ENCODE results near the gene PIGB. TPM values are rescaled to one million over a fixed set of nuclear protein-coding genes. Genes with fewer than 3 reads are reported as not detected.
"Not testable (repeated sequence)": the region's sequence is repeated elsewhere in the genome, so short reads cannot be mapped to it uniquely, and the experiment has no call there.

PIGB gene
- total RNA-seq, 2 experiments from 2014 or later, result 10.3 to 27.6 TPM

GRCh38 chr15:55279746-55280351 lies 39.2 kb upstream of the PIGB start:
- Histone ChIP-seq H4K20me1 (ENCODE audit: insufficient read depth, low read length) (no peaks in the 10 kb centered on the region), H3K36me3 (ENCODE audit: insufficient read depth, low read length) (no peaks in the 10 kb centered on the region), H3K4me1 (ENCODE audit: insufficient read depth, low read length, poor library complexity, severe bottlenecking) (peaks cover 7% of the 10 kb centered on the region), H3K9me2 (ENCODE audit: insufficient read depth, low read length) (no peaks in the 10 kb centered on the region), H2AFZ (ENCODE audit: low read length) (peak overlapping the region; percentile 49; the same call in 1 of the 2 replicates), H3K79me2 (ENCODE audit: insufficient read depth, low read depth, low read length) (no peaks in the 10 kb centered on the region), H3K9me3 (ENCODE audit: low read length) (no peaks in the 10 kb centered on the region), H3K4me3 (ENCODE audit: low read depth, low read length, poor library complexity, severe bottlenecking) (no peak overlapping the region), H3K4me2 (ENCODE audit: low read length) (peak overlapping the region; percentile 11; the same call in 1 of the 2 replicates), H3K27ac (ENCODE audit: low read depth, low read length, poor library complexity, severe bottlenecking) (no peak overlapping the region)
- no TSS peak for BruUV-seq (replicated peaks)
- CTCF ChIA-PET (ENCODE audit: unreplicated experiment), result no interaction called here
- intact Hi-C loops (cut with micrococcal nuclease; ENCODE audit: unreplicated experiment), result no loop called here
- DNase-seq (ENCODE audit: low spot score), result no peak
- TF ChIP-seq CTCF (conservative IDR thresholded peaks at IDR 0.05; ENCODE audit: low read length), result no peak
- no peak for TF ChIP-seq EZH2phosphoT487 (IDR thresholded peaks at IDR 0.05; ENCODE audit: borderline replicate concordance, low read depth, low read length)
- POLR2A ChIA-PET, result interaction anchor here (0.5 to 0.7 kb wide), 2 partner anchors 56 to 61 kb away, joined by 3 read pairs; no protein-coding TSS in a partner anchor

GRCh38 chr15:55280589-55280988 lies 38.4 kb upstream of the PIGB start:
- H3K27ac ChIP-seq (ENCODE audit: low read depth, low read length, poor library complexity, severe bottlenecking); DNase-seq (ENCODE audit: low spot score); CTCF ChIA-PET (ENCODE audit: unreplicated experiment); H3K9me2 ChIP-seq (ENCODE audit: insufficient read depth, low read length); H3K4me1 ChIP-seq (ENCODE audit: insufficient read depth, low read length, poor library complexity, severe bottlenecking); H3K9me3 ChIP-seq (ENCODE audit: low read length); H3K36me3 ChIP-seq (ENCODE audit: insufficient read depth, low read length); H4K20me1 ChIP-seq (ENCODE audit: insufficient read depth, low read length); H2AFZ ChIP-seq (ENCODE audit: low read length); H3K79me2 ChIP-seq (ENCODE audit: insufficient read depth, low read depth, low read length); intact Hi-C loops (cut with micrococcal nuclease; ENCODE audit: unreplicated experiment); H3K4me3 ChIP-seq (ENCODE audit: low read depth, low read length, poor library complexity, severe bottlenecking); H3K4me2 ChIP-seq (ENCODE audit: low read length); BruUV-seq (replicated peaks): not testable (repeated sequence)
- POLR2A ChIA-PET, result interaction anchor here (0.7 kb wide), 1 partner anchor 61 kb away, joined by 3 read pairs; no protein-coding TSS in a partner anchor

GRCh38 chr15:55281517-55282228 lies 37.3 kb upstream of the PIGB start:
- BruUV-seq (replicated peaks), result no TSS peak
- no peaks in the 10 kb centered on the region for H3K36me3 ChIP-seq (ENCODE audit: insufficient read depth, low read length)
- intact Hi-C loops (cut with micrococcal nuclease; ENCODE audit: unreplicated experiment), result no loop called here
- no peak overlapping the region for H3K4me2 ChIP-seq (ENCODE audit: low read length)
- H3K4me1 ChIP-seq (ENCODE audit: insufficient read depth, low read length, poor library complexity, severe bottlenecking), result peaks cover 7% of the 10 kb centered on the region
- no peaks in the 10 kb centered on the region for H3K9me3 ChIP-seq (ENCODE audit: low read length)
- H3K79me2 ChIP-seq (ENCODE audit: insufficient read depth, low read depth, low read length), result no peaks in the 10 kb centered on the region
- no peak overlapping the region for H2AFZ ChIP-seq (ENCODE audit: low read length)
- no peaks in the 10 kb centered on the region for H4K20me1 ChIP-seq (ENCODE audit: insufficient read depth, low read length)
- ChIA-PET CTCF (ENCODE audit: unreplicated experiment) (no interaction called here), POLR2A (interaction anchor here (0.6 to 1.1 kb wide), 3 partner anchors 12 to 61 kb away, joined by 3 to 5 read pairs (median 5); no protein-coding TSS in a partner anchor)
- H3K4me3 ChIP-seq (ENCODE audit: low read depth, low read length, poor library complexity, severe bottlenecking), result no peak overlapping the region
- H3K27ac ChIP-seq (ENCODE audit: low read depth, low read length, poor library complexity, severe bottlenecking), result no peak overlapping the region
- no peaks in the 10 kb centered on the region for H3K9me2 ChIP-seq (ENCODE audit: insufficient read depth, low read length)
- DNase-seq (ENCODE audit: low spot score), result no peak
- TF ChIP-seq EZH2phosphoT487 (IDR thresholded peaks at IDR 0.05; ENCODE audit: borderline replicate concordance, low read depth, low read length) (no peak), CTCF (conservative IDR thresholded peaks at IDR 0.05; ENCODE audit: low read length) (no peak)
